SJCRH30 (cell line): ENCODE results near the gene ACTL10. TPM values are rescaled to one million over a fixed set of nuclear protein-coding genes. Genes with fewer than 3 reads are reported as not detected.
"Not testable (repeated sequence)": the region's sequence is repeated elsewhere in the genome, so short reads cannot be mapped to it uniquely, and the experiment has no call there.

Source experiments
- DNase-seq, 2 experiments: peaks; one replicate each; pipeline ENCODE4 v3.0.0-alpha.2; 2015 to 2020
- H3K27ac ChIP-seq: fragments of 250-450 bp; sonication (Bioruptor Pico); 2 replicates; pipeline ENCODE4 v1.5.1; 2020; ENCODE audit warnings: mild to moderate bottlenecking, moderate library complexity
- H3K27me3 ChIP-seq: fragments of 250-450 bp; sonication (Bioruptor Pico); 2 replicates; pipeline ENCODE4 v1.5.1; 2020; ENCODE audit warnings: mild to moderate bottlenecking, moderate library complexity
- H3K36me3 ChIP-seq: fragments of 250-450 bp; sonication (Bioruptor Pico); 2 replicates; pipeline ENCODE4 v1.5.1; 2020; ENCODE audit warnings: mild to moderate bottlenecking, moderate library complexity
- H3K4me1 ChIP-seq: fragments of 250-450 bp; sonication (Bioruptor Pico); 2 replicates; pipeline ENCODE4 v1.5.1; 2020; ENCODE audit warnings: mild to moderate bottlenecking, moderate library complexity
- H3K4me3 ChIP-seq: fragments of 250-450 bp; sonication (Bioruptor Pico); 2 replicates; pipeline ENCODE4 v1.5.1; 2020; ENCODE audit warnings: mild to moderate bottlenecking, moderate library complexity
- H3K9me3 ChIP-seq: fragments of 250-450 bp; sonication (Bioruptor Pico); replicated peaks from 2 replicates; pipeline ENCODE4 v1.5.1; 2020; ENCODE audit warnings: mild to moderate bottlenecking, moderate library complexity
- total RNA-seq: library from RNA; depleted of rRNA; stranded (reverse); fragments of >200 nt; shearing (Covaris generic); gene quantifications from 2 replicates; pipeline ENCODE4 v1.2.3, GENCODE V29; 2014

The ACTL10 gene
- total RNA-seq, 1 experiment from 2014 or later: 0.10 TPM

DNA sequence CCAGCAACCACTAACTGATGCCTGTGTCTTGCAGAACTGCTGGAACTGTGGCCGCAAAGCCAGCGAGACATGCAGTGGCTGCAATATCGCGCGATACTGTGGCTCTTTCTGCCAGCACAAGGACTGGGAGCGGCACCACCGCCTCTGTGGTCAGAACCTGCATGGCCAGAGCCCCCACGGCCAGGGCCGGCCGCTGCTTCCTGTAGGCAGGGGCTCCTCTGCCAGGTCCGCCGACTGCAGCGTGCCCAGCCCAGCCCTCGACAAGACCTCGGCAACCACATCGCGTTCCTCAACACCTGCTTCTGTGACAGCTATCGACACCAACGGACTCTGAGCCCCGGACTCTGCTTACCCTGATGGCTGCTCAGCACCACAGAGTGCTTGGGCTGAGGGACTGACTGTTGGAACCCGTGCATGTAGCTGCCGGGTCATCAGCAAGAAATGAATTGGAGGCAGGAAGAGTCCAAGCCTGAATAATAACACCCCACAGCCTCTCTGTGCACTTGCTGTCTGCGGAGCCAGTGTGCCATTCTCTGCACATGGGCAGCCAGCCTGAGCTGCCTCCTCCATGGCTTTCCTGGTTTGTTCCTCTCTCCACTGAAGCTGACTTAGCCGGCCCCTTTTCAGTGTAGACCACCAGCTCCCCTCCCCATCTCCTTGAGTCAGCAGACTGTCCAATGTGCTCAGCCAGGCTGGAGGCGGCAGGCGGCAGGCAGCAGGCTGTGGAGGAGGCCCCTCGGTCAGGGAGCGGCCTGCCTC, 22.3 kb upstream of the ACTL10 start:
- no peak for DNase-seq
- Histone ChIP-seq H3K9me3 (no peaks in the 10 kb centered on the region), H3K27me3 (no peaks in the 10 kb centered on the region), H3K4me1 (no peaks in the 10 kb centered on the region), H3K27ac (no peak overlapping the region), H3K4me3 (no peak overlapping the region), H3K36me3 (no peaks in the 10 kb centered on the region; the same call in none of the 2 replicates)

DNA sequence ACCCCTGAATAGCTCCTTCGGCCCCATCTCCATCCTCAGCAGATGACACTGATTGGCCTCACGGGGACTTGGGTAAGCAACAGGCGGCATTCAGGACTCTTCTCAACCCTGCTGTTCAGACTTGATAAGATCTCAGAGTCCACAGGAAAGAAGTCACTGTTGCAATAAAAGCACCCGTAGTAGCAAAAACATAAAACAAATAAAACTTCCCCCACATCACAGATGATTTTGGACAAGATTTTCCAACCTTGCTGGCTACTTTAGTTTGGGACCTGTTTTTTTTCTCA, 21.7 kb upstream of the ACTL10 start:
- Histone ChIP-seq H3K4me1 (no peaks in the 10 kb centered on the region), H3K27ac (no peak overlapping the region), H3K36me3 (no peaks in the 10 kb centered on the region; the same call in none of the 2 replicates), H3K9me3 (no peaks in the 10 kb centered on the region), H3K27me3 (no peaks in the 10 kb centered on the region), H3K4me3 (no peak overlapping the region)
- DNase-seq: no peak

DNA sequence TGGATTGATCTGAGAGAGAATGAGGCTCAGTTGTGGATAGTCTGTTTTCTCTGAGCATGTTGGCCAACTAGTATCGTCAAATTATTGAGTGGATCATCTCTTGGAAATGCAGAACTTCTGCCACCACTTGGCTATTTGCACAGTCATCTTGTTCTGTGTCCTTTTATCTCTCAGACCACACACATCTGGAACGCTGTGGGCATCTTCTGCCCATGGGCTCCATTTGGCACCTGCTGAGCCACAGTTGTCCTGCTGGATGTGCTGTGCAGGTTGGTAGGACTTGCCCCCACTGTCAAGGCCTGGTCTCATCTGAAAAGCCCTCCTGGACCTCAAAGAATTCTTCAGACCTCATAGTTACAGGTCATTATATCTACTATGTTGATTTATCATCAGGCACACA, 21.3 kb upstream of the ACTL10 start:
- no peak for DNase-seq
- no peaks in the 10 kb centered on the region for H3K9me3 ChIP-seq
- H3K27ac ChIP-seq: no peak overlapping the region
- no peaks in the 10 kb centered on the region for H3K27me3 ChIP-seq
- H3K4me1 ChIP-seq: no peaks in the 10 kb centered on the region
- no peaks in the 10 kb centered on the region; the same call in none of the 2 replicates for H3K36me3 ChIP-seq
- no peak overlapping the region for H3K4me3 ChIP-seq

DNA sequence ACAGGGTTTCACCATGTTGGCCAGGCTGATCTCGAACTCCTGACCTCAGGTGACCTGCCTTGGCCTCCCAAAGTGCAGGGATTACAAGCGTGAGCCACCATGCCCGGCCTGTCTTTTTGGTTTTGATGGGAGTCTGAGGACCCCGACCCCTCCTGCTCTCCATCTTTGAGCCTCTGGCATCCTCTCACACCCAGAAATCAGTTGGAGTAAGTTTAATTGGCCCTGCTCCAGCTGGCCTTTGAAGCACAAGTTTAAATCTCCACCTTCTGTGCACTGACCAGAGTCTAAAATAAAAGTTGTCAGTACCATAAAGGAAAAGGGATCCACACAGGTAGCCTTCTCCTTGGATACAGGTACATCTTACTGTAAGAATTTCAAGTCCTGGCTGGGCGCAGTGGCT, 20.6 kb upstream of the ACTL10 start:
- no peak overlapping the region for H3K27ac ChIP-seq
- H3K4me3 ChIP-seq: no peak overlapping the region
- H3K27me3 ChIP-seq: no peaks in the 10 kb centered on the region
- no peaks in the 10 kb centered on the region for H3K9me3 ChIP-seq
- DNase-seq: no peak
- H3K4me1 ChIP-seq: no peaks in the 10 kb centered on the region
- no peaks in the 10 kb centered on the region; the same call in none of the 2 replicates for H3K36me3 ChIP-seq

DNA sequence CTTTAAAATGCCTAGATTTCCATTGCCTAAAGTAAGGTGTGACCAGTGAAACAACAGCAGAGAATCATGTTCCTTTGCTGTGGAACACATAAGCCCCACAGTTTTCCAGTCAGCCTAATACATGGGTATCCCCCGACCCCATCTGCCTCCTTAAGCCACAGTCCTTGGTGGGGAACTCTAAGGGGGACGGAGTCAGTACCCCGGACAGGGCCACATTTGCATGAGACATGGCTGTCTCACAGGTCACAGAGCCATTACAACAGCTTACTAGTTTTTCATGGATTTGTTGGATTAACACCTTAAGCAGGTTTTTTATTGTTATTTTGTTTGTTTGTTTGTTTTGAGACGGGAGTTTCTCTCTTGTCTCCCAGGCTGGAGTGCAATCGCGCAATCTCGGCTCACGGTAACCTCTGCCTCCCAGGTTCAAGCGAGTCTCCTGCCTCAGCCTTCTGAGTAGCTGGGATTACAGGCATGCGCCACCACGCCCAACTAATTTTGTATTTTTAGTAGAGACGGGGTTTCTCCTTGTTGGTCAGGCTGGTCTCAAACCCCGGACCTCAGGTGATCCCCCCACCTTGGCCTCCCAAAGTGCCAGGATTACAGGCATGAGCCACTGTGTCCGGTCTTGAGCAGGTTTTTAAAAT, 19.7 kb upstream of the ACTL10 start:
- H3K4me3 ChIP-seq, H3K36me3 ChIP-seq, H3K9me3 ChIP-seq, DNase-seq, H3K4me1 ChIP-seq, H3K27me3 ChIP-seq, H3K27ac ChIP-seq: not testable (repeated sequence)

DNA sequence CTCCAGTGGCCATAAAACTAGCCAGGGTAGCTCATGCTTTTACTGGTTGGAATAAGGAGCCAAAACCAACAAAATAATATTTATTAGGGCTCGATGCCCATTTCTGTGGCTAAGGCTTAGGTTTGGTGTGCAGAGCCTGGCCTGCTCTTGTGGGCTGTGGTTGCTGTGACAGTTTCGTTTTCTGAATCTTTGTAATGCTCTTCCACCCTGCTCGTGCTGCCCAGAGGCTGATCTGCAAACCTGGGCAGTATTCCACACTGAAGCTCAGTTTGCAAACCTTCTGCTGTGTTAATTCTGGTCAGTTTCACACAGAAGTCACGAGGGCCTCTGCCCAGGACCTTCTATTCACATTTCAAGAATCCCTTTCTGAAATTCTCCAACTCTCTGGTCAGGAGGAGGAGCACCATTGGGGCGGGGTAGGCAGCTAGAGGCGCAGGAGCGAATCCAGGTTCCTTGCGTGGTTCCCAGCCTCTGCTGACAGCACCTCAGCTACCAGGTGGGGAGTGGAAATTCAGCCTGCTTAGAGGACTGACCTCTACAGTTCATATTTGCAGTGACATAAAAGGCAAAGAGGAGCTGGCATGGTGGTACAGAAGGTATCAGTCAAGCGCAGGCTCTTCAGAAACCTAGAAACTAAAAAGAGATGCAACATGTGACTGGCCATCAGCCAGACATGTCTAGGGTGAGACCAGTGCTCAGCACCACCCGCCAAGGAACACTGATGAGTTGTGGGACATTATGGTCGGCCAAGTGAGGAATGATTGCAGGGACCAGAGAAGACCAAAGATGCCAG, 18.9 kb upstream of the ACTL10 start:
- H3K27me3 ChIP-seq: no peaks in the 10 kb centered on the region
- no peaks in the 10 kb centered on the region for H3K9me3 ChIP-seq
- H3K4me1 ChIP-seq: no peaks in the 10 kb centered on the region
- no peak overlapping the region for H3K27ac ChIP-seq
- no peak for DNase-seq
- H3K4me3 ChIP-seq: no peak overlapping the region
- H3K36me3 ChIP-seq: no peaks in the 10 kb centered on the region; the same call in none of the 2 replicates

DNA sequence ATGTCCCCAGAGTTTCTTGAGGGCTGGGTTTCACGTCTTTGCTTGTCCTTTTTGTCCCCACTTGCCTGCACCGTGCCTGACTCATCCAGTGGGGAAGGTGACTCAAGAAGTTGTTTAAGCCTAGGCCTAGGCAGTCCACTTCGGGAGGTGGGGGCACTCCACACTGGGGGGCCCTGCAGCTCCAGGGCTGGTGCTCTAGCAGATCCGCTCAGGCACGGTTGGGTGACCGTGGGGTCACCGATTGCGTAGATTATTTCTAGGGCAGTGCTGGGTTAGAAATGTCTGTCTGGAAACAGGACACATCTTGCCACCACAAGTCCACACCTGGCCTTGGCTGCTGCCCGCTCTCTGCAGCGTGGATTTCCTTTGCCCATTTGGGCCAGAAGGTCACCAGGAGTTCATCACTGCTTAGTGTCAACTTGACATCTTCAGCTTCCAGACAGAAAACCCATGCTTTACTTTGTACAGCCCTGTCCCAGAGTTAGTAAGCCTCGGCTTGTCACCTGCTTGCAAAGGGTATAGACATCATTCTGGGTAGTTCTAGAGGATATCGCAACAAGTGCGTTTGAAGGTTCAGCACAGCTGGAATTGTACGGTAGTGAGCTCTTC, 18.2 kb upstream of the ACTL10 start:
- Histone ChIP-seq H3K4me1 (no peaks in the 10 kb centered on the region), H3K36me3 (no peaks in the 10 kb centered on the region; the same call in none of the 2 replicates), H3K4me3 (no peak overlapping the region), H3K27ac (no peak overlapping the region), H3K9me3 (no peaks in the 10 kb centered on the region), H3K27me3 (no peaks in the 10 kb centered on the region)
- DNase-seq: no peak

DNA sequence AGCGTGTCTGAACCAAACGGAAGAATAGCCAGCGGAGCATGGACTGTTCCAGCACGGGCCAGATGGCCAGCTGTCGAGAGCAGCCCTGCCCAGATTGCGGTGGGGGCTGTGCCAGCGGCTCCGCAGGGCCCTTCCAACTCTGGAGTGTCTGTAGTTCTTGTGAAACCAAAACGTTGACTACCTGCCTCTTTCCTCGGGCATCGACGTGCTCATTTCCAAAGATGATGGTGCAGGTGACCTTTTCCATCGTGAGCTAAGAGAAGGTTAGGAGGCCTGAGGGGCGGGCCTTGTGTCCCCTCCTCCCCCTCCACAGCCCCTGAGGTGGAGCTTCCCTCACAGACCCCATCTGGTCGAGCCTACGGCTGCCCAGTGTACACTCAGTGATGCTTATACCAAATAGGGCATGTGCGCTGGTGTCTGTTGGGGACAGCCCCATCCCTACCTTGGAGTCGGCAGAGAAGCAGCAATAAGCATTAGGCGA, 17.5 kb upstream of the ACTL10 start:
- peak in 1 of 2 experiments; percentile 15 for DNase-seq
- Histone ChIP-seq H3K27me3 (no peaks in the 10 kb centered on the region), H3K36me3 (no peaks in the 10 kb centered on the region; the same call in none of the 2 replicates), H3K4me3 (no peak overlapping the region), H3K27ac (no peak overlapping the region), H3K4me1 (no peaks in the 10 kb centered on the region), H3K9me3 (no peaks in the 10 kb centered on the region)

DNA sequence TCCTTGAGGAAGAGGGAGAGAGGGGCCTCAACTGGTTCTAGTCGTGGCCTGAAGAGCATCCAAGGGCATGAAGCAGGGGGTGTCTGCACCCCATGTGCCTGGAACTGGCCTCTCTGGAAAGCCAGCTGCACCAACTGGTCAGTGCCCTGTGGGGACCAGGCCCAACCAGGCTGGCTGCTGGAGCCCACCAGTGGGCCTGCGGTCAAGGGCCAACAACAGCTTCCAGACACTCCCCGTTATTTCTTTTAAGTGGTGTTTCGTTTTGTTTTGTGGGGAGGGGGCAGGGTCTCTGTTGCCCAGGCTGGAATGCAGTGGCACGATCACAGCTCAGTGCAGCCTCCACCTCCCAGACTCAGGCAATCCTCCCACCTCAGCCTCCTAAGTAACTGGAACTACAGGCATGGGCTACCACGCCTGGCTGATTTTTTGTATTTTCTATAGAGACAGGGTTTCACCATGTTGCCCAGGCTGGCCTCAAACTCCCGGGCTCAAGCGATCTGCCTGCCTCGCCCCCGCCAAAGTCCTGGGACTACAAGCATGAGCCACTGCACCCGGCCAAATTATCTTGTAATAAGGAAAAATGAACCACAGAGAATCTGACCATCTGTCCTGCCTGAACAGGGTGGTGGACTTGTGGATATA, 16.5 kb upstream of the ACTL10 start:
- H3K27ac ChIP-seq: no peak overlapping the region
- H3K4me1 ChIP-seq: no peaks in the 10 kb centered on the region

DNA sequence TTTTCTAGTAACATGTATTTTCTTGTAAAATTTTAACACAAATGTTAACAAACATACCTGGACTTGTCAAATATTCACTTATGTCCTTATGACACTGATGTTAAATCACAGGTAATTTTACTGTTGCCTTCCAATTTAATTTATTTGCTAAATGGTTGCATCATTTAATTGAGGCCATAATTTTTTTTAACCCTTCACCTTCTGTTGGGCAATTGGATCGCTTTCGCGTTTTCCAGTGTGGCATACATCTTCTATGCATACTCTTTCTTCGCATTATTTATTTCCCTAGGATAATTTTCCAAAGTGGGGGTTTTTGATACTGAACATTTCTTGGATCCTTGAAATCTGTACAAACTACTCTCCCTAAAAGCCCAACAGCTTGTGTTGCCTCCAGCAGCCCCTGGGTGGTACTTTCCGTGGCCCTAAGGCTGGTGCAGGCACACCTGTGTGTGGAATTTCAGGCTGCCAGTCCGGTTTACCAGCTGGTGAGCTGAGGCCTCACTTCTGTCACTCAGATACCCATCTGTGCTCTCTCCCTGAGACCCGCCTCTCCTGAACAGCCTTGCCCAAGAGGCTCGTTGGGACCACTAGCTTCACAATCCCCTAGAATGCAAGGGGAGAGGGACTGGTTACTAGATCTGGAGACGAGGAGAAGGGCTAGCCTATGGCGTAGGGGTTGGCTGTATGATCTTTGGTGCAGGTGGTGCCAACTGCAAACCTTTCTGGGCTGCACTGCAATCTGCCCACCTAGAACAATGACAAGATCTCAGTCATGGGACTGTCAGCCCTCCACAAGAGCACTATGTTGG, 15.8 kb upstream of the ACTL10 start:
- Histone ChIP-seq H3K27me3 (no peaks in the 10 kb centered on the region), H3K4me1 (no peaks in the 10 kb centered on the region)

More for the DNA sequence above, 16.5 kb upstream of the ACTL10 start:
- Histone ChIP-seq H3K4me3 (no peak overlapping the region), H3K27me3 (no peaks in the 10 kb centered on the region), H3K9me3 (no peaks in the 10 kb centered on the region), H3K36me3 (no peaks in the 10 kb centered on the region; the same call in none of the 2 replicates)
- peak in 1 of 2 experiments; percentile 7 for DNase-seq

DNA sequence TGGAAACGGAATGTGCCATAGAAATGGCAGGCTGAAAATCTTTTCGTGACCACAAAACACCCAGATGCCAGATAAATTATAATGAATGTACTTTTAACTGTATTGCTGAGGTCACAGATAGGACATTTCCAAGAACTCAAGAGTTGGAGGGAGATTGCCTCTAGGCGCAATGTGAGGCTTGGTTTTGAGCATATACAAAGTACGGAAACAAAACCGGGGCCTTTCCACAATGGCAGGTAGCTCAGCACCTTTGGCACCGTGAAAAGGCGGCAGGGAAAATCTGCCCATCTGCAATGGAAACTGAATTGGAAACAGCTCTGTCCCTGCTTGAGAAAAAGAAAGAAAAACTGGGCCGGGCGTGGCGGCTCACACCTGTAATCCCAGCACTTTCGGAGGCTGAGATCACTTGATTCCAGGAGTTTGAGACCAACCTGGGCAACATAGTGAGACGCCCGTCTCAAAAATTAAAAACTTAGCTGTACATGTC, 15.1 kb upstream of the ACTL10 start:
- no peaks in the 10 kb centered on the region for H3K36me3 ChIP-seq

More for the DNA sequence above, 15.8 kb upstream of the ACTL10 start:
- Histone ChIP-seq H3K9me3 (no peaks in the 10 kb centered on the region), H3K36me3 (no peaks in the 10 kb centered on the region), H3K27ac (no peak overlapping the region), H3K4me3 (no peak overlapping the region)
- DNase-seq: peak in 1 of 2 experiments; percentile 15

DNA sequence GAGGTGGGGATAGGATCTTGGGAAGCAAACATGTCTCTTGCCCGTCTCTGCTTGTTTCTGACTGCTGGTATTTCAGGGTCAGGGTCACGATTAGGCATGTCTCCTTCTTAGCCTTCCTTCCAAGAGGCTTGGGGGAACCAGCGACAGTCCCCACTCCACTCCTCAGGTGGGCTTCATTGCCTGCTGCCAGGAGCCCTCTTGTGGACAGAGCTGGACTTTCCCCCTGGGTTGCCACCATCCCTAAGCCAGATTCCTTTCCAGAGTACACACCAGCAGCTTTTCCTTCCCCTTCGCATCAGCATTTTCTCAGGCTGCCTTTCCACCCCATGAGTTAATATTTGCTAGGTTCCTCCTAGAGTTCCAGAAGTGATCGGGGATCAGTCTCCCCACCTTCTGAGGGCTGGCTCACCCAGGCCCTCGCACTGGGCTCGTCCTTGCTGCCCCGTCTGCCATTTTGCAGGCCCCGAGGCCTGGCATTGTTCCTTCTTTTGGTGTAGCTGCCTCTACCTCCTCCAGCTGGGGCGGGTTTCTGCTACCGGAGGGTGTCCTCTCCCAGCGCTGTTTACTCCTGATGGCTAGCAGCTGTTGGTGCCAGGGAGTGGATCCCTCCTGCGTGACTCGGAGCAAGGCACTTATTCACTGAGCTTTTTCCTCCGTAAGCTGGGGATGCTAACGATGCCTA, 13.4 kb upstream of the ACTL10 start:
- H3K4me3 ChIP-seq: no peak overlapping the region
- H3K27me3 ChIP-seq: no peaks in the 10 kb centered on the region
- no peak overlapping the region for H3K27ac ChIP-seq
- peak; percentile 81 to 91 for DNase-seq
- H3K9me3 ChIP-seq: no peaks in the 10 kb centered on the region
- no peaks in the 10 kb centered on the region for H3K4me1 ChIP-seq
- H3K36me3 ChIP-seq: peaks cover 3% of the 10 kb centered on the region; the same call in 1 of the 2 replicates

More for the DNA sequence above, 15.1 kb upstream of the ACTL10 start:
- H3K4me3 ChIP-seq: no peak overlapping the region
- no peaks in the 10 kb centered on the region for H3K9me3 ChIP-seq
- H3K4me1 ChIP-seq: no peaks in the 10 kb centered on the region
- H3K27me3 ChIP-seq: no peaks in the 10 kb centered on the region
- H3K27ac ChIP-seq: no peak overlapping the region
- DNase-seq: peak in 1 of 2 experiments; percentile 4
